BJ (cell line): ENCODE data around the gene BRI3. TPM values are rescaled to one million over a fixed set of nuclear protein-coding genes. Genes with fewer than 3 reads are reported as not detected.

Source experiments
- CTCF ChIA-PET: fragments of 350-600 bp; formaldehyde crosslinking; extraction: SDS; loops from one replicate; lab custom pipeline; 2021; ENCODE audit warnings: antibody characterized with exemption, inconsistent platforms; lab: Yijun Ruan, JAX
- POLR2A ChIA-PET: fragments of 300-600 bp; sonication (Branson Sonifier 250); formaldehyde crosslinking; extraction: SDS; loops from one replicate; lab custom pipeline; 2021; ENCODE audit warnings: antibody characterized with exemption; lab: Charles Lee
- DNase-seq: peaks from one replicate; pipeline ENCODE4 v3.0.0-alpha.2; 2011; ENCODE audit warnings: low read depth
- H3K27me3 ChIP-seq: 2 replicates; pipeline ENCODE4 v1.6.0; 2011; ENCODE audit warnings: low read length; ENCODE audit not compliant: control insufficient read depth, insufficient read depth
- H3K36me3 ChIP-seq: 2 replicates; pipeline ENCODE4 v1.5.1; 2011; ENCODE audit warnings: low read length; ENCODE audit not compliant: control insufficient read depth, insufficient read depth
- H3K4me3 ChIP-seq: 2 replicates; pipeline ENCODE4 v1.5.1; 2011; ENCODE audit warnings: low read depth, mild to moderate bottlenecking, control low read depth, low read length
- polyA plus RNA-seq: library from polyadenylated mRNA; depleted of rRNA; stranded (reverse); fragments of >200 nt; gene quantifications from 2 replicates; pipeline ENCODE4 v1.2.3, GENCODE V29; 2011
- TF ChIP-seq, protein P1 (sequence below): IDR thresholded peaks from 2 replicates; pipeline ENCODE4 v1.5.1; 2011; ENCODE audit warnings: low read depth, mild to moderate bottlenecking, control low read depth, inconsistent platforms, low read length, moderate library complexity; ENCODE audit not compliant: insufficient read depth

The BRI3 gene
- polyA plus RNA-seq, 1 experiment: 163 TPM

DNA sequence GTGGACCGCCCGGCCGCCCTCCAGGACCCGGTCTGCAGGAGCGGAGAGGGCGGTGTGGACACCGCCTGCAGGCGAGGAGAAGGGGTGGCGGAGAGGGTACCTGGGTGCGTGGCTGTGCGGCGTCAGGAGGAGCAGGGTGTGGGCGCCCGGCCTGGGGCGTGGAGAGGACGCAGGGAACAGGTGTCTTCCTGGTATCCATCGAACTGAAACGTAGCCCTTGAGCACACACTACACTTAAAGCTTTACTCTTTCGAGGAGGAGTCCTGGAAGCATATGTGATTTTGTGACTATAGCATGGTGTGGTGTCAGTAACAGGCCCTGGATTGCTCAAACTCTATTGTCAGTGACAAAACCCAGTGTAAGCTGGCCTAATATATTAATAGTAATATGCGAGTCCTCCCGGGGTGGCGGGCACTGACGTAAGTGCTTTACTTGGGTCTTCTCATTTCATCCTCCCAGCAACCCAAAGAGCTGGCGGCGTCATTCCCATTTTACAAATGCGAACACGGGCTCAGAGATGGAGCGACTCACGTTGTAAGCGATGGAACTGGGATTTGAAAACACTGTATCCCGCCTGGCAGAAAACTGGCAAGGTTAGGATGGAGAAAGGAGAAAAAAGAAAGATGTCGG, 28.9 kb upstream of the BRI3 start:
- ChIA-PET POLR2A (no interaction called here), CTCF (interaction anchor here (0.7 to 2.1 kb wide), 2 partner anchors 14 to 909 kb away, joined by 3 to 7 read pairs; no protein-coding TSS in a partner anchor)
- no peak for DNase-seq
- TF ChIP-seq, protein P1, sequence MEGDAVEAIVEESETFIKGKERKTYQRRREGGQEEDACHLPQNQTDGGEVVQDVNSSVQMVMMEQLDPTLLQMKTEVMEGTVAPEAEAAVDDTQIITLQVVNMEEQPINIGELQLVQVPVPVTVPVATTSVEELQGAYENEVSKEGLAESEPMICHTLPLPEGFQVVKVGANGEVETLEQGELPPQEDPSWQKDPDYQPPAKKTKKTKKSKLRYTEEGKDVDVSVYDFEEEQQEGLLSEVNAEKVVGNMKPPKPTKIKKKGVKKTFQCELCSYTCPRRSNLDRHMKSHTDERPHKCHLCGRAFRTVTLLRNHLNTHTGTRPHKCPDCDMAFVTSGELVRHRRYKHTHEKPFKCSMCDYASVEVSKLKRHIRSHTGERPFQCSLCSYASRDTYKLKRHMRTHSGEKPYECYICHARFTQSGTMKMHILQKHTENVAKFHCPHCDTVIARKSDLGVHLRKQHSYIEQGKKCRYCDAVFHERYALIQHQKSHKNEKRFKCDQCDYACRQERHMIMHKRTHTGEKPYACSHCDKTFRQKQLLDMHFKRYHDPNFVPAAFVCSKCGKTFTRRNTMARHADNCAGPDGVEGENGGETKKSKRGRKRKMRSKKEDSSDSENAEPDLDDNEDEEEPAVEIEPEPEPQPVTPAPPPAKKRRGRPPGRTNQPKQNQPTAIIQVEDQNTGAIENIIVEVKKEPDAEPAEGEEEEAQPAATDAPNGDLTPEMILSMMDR: no peak
- H3K27me3 ChIP-seq: no peaks in the 10 kb centered on the region
- peak overlapping the region; percentile 90 for H3K4me3 ChIP-seq
- H3K36me3 ChIP-seq: peaks cover 4% of the 10 kb centered on the region

DNA sequence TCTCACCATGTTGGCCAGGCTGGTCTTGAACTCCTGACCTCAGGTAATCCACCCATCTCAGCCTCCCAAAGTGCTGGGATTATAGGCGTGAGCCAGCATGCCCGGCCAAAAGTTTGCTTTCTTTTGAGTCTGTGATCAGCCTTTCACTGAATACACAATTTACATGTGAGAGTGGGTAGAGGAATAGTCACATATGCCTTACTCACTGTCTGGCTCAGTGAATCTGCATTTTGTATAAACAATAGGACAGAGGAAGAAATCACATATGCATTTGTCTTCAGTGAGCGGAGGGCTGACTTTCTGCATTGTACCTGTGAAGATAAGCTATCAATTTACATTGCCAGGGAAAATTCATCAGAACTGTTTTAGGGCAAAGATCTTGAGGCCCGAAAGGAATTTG, 27.0 kb upstream of the BRI3 start:
- ChIA-PET CTCF (no interaction called here), POLR2A (no interaction called here)
- Histone ChIP-seq H3K36me3 (peaks cover 5% of the 10 kb centered on the region), H3K27me3 (no peaks in the 10 kb centered on the region), H3K4me3 (no peak overlapping the region)
- TF ChIP-seq, protein P1: no peak
- no peak for DNase-seq

DNA sequence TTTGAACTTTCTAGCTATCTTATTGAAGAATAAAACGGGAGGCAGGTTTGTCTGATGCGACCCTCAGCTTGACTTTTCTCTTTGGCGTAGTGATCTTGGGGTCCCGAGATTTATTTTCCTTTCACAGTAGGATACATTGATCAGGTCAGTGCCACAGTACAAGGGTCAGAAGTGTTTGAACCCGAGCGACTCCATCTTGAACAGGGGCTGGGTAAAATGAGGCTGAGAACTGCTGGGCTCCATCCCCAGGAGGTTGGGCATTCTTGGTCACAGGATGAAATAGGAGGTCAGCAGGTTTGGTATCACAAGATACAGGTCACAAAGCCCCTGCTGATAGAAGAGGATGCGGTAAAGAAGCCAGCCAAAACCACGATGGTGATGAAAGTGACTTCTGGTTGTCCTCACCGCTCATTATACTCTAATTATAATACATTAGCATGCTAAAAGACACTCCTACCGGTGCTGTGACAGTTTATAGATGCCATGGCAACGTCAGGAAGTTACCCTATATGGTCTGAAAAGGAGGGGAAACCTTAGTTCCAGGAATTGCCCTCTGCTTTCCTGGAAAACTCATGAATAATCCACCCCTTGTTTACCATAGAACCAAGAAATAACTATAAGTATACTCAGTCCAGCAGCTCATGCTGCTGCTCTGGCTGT, 26.4 kb upstream of the BRI3 start:
- TF ChIP-seq, protein P1: no peak
- DNase-seq: no peak
- POLR2A ChIA-PET: no interaction called here
- Histone ChIP-seq H3K4me3 (no peak overlapping the region), H3K36me3 (peaks cover 5% of the 10 kb centered on the region), H3K27me3 (no peaks in the 10 kb centered on the region)
- CTCF ChIA-PET: interaction anchor here (0.6 kb wide), 1 partner anchor 11 kb away, joined by 3 read pairs; no protein-coding TSS in a partner anchor

DNA sequence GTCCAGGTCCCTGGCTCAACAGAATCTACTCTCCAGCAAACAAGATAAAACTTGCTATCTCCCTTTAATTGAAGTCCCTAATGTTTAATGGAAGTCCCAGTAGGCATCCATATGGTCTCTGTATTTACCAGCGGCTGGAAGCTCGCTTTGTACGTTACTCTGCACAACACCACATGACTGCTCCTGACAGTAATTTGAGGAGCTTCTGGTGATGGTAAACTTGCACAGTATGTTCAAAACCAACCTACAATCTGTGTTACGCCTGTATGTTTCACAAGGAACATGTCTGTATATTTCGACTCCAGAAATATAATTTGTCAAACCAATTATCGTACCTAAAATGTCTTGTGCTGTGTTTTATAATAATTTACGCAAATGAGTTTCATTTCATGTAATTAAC, 25.1 kb upstream of the BRI3 start:
- Histone ChIP-seq H3K36me3 (peaks cover 5% of the 10 kb centered on the region), H3K4me3 (no peak overlapping the region), H3K27me3 (no peaks in the 10 kb centered on the region)
- ChIA-PET CTCF (interaction anchor here (1.1 kb wide), 1 partner anchor 10 kb away, joined by 3 read pairs; no protein-coding TSS in a partner anchor), POLR2A (no interaction called here)
- TF ChIP-seq, protein P1: no peak
- no peak for DNase-seq

DNA sequence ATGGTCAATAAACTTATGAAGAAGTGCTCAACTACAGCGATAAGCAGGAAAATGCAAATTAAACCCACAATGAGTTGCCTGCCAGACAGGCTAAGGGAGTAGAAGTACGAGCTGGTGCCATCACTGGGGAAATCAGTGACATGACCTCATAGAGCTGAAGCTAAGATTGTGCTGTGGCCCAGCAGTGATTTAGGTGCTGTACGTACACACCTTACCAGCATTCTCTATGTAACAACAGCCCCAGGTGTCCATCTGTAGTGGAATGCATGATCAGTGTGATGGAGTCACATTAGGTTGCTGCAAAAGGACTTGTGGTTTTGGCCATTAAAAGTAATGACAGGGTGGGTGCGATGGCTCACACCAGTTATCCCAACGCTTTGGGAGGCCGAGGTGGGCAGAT, 23.8 kb upstream of the BRI3 start:
- ChIA-PET POLR2A (no interaction called here), CTCF (interaction anchor here (1.4 kb wide), 1 partner anchor 9 kb away, joined by 3 read pairs; no protein-coding TSS in a partner anchor)
- H3K27me3 ChIP-seq: no peaks in the 10 kb centered on the region
- H3K4me3 ChIP-seq: no peak overlapping the region
- TF ChIP-seq, protein P1: no peak
- peaks cover 5% of the 10 kb centered on the region for H3K36me3 ChIP-seq
- no peak for DNase-seq
